Dedifferentiated amniotic fluid mesenchymal stem cell (primary cell): Measurements from ENCODE around the gene SFMBT2.
"Not testable (repeated sequence)": the region's sequence is repeated elsewhere in the genome, so short reads cannot be mapped to it uniquely, and the experiment has no call there.

Experiments
- DNase-seq: peaks from one replicate; pipeline ENCODE4 v3.0.0-alpha.2; 2016; ENCODE audit errors: extremely low spot score

The SFMBT2 gene

GRCh38 chr10:7225133-7225532 lies 185.7 kb downstream of the SFMBT2 start:
- no peak for DNase-seq

GRCh38 chr10:7218968-7219367 lies 191.9 kb downstream of the SFMBT2 start:
- DNase-seq, result no peak

GRCh38 chr10:7212696-7213095 lies 198.1 kb downstream of the SFMBT2 start:
- not testable (repeated sequence) for DNase-seq

GRCh38 chr10:7211857-7212577 lies 198.8 kb downstream of the SFMBT2 start:
- no peak for DNase-seq

- no peak for DNase-seq
Measured at GRCh38 chr10:7210516-7210915, 200.3 kb downstream of the SFMBT2 start.

- DNase-seq, result no peak
Measured at GRCh38 chr10:7209458-7209857, 201.4 kb downstream of the SFMBT2 start.

GRCh38 chr10:7206412-7207100 lies 204.3 kb downstream of the SFMBT2 start:
- no peak for DNase-seq

GRCh38 chr10:7205656-7206055 lies 205.2 kb downstream of the SFMBT2 start:
- DNase-seq, result no peak

- no peak for DNase-seq
Measured at GRCh38 chr10:7202793-7203355, 208.0 kb downstream of the SFMBT2 start.

- no peak for DNase-seq
Measured at GRCh38 chr10:7199152-7199760, 211.6 kb downstream of the SFMBT2 start.

GRCh38 chr10:7196284-7196683 lies 214.6 kb downstream of the SFMBT2 start:
- DNase-seq, result no peak

- DNase-seq, result no peak
Measured at GRCh38 chr10:7195118-7195517, 215.7 kb downstream of the SFMBT2 start.

GRCh38 chr10:7194571-7194970 lies 216.3 kb downstream of the SFMBT2 start:
- no peak for DNase-seq

GRCh38 chr10:7193369-7193768 lies 217.5 kb downstream of the SFMBT2 start:
- no peak for DNase-seq

- no peak for DNase-seq
Measured at GRCh38 chr10:7192831-7193361, 217.9 kb downstream of the SFMBT2 start.

- no peak for DNase-seq
Measured at GRCh38 chr10:7192061-7192460, 218.8 kb downstream of the SFMBT2 start.

GRCh38 chr10:7190772-7191171 lies 220.1 kb downstream of the SFMBT2 start:
- DNase-seq, result not testable (repeated sequence)

GRCh38 chr10:7189909-7190308 lies 220.9 kb downstream of the SFMBT2 start:
- no peak for DNase-seq

GRCh38 chr10:7188456-7189050 lies 222.3 kb downstream of the SFMBT2 start:
- DNase-seq, result no peak

GRCh38 chr10:7186387-7187018 lies 224.3 kb downstream of the SFMBT2 start:
- no peak for DNase-seq

GRCh38 chr10:7185367-7185690 lies 225.5 kb downstream of the SFMBT2 start:
- no peak for DNase-seq
